Measurements from ENCODE around the gene NXPH3. TPM values are rescaled to one million over a fixed set of nuclear protein-coding genes. Genes with fewer than 3 reads are reported as not detected.

The NXPH3 gene
- total and polyA plus RNA-seq, 2 of the 13 experiments (the other 11 are each of a cell fraction or from before 2014, with no cell fraction given), result 0.04 to 0.58 TPM

DNA sequence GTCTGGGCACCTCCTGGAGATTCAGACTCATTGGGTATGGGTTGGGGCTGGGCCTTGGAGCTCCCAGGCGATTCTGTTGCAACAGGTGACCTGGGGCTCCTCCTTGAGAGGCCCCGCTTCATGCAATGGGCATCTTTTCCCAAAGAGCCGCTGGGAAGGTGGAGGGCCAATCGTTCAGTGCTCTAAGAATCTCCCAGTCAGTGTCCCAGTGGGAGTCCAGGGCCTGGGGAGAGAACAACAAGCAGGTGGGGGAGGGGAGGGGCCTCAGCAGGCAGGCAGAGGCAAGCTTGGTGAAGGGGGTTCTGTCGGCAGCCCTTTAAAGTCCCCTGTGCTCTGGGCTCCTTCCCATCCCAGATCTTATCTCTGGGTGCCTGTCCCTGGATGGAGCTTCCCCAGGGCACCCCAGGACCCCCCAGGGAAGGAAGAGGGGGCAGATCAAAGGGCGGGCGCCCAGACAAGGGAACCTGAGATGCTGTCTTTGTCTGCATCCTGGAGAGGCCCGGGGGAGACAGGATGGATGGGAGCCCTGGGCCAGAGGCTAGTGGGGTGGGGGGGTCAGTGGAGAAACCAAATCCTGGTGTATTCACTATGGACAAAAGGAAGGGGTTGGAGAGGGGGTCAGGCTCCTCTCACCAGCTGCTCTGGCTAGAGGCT is 30.5 kb upstream of the NXPH3 start (continued):
- TF ChIP-seq TOE1 (CRISPR knock-in tag; IDR thresholded peaks at IDR 0.05), result no peak
- TF ChIP-seq, protein P1, sequence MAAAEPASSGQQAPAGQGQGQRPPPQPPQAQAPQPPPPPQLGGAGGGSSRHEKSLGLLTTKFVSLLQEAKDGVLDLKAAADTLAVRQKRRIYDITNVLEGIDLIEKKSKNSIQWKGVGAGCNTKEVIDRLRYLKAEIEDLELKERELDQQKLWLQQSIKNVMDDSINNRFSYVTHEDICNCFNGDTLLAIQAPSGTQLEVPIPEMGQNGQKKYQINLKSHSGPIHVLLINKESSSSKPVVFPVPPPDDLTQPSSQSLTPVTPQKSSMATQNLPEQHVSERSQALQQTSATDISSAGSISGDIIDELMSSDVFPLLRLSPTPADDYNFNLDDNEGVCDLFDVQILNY (CRISPR knock-in tag; conservative IDR thresholded peaks at IDR 0.05), result no peak
- no peak for TF ChIP-seq SMARCC2 (IDR thresholded peaks at IDR 0.05)
- TF ChIP-seq ZNF234 (CRISPR knock-in tag; conservative IDR thresholded peaks at IDR 0.05), result no peak

DNA sequence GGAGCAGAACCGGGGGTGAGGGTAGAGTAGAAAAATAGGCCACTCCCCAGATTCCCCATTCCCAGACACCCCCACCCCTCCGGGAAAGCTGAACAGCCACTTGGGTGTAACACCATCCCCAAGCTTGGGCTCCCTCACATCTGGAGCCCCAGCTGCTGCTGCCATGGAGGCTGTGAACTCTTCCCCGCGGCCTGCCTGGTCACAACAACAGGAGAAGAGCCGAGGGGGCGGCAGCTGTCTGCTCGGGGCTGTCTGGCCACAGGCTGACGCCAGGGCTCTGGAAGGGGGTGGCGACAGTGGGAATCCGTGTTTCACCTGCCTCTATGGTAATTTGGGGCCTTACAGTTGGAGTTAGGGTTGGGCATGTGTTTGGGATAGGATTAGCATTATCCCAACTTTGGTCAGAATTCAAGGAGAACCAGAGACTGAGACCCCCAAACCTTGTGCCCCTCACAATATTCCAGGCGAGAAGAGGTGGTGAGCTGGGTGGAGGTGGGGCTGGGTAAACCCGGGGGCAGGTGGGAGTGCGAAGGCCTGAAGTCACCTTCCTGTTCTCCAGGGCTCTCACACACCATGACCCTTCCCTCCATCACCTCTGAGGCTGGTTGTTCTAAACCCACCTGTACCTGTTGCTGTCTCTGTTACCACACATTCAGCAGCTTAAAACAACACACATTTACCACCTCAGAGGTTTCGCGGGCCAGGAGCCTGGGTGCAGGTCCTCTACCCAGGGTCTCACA is 29.7 kb upstream of the NXPH3 start:
- H2AFZ ChIP-seq (ENCODE audit: low read length), result no peak overlapping the region
- H4K20me1 ChIP-seq (ENCODE audit: insufficient read depth, low read length), result no peaks in the 10 kb centered on the region
- 30% methylated on average over 10 of the region's 15 CpGs for WGBS (ENCODE audit: low lambda C conversion rate)
- no peaks in the 10 kb centered on the region for H3K9me3 ChIP-seq (ENCODE audit: low read length)
- DNase-seq (ENCODE audit: low spot score) (no peak), FAIRE-seq (no peak), ATAC-seq (no peak)
- in situ Hi-C loops (cut with HindIII; ENCODE audit: extremely low pct_ligation_motif_present, low pct_unique_long_range_greater_than_20kb), result loop anchor here (5.0 to 10.0 kb wide), 2 partner anchors 109 to 231 kb away; no protein-coding TSS in a partner anchor
- no TSS peak for BruUV-seq (replicated peaks)
- CTCF ChIA-PET (ENCODE audit: low intra/inter-chr PET ratio, low total read pairs), result no interaction called here
- no peak overlapping the region for H3K9ac ChIP-seq (ENCODE audit: insufficient read depth, low read depth, low read length)
- H3K4me1 ChIP-seq (ENCODE audit: insufficient read depth, low read length), result peaks cover 1% of the 10 kb centered on the region; the same call in 1 of the 2 replicates
- H3K36me3 ChIP-seq (replicated peaks in 1 of 2; ENCODE audit: control insufficient read depth in 1 of 2, insufficient read depth in 2 of 2, low read length in 2 of 2), result no peaks in the 10 kb centered on the region
- peaks cover 4 to 62% of the 10 kb centered on the region in 2 experiments for H3K27me3 ChIP-seq (ENCODE audit: control insufficient read depth in 1 of 2, insufficient read depth in 2 of 2, low read length in 2 of 2)
- H3K79me2 ChIP-seq (ENCODE audit: insufficient read depth, low read length), result no peaks in the 10 kb centered on the region
- intact Hi-C loops (cut with micrococcal nuclease; ENCODE audit: unreplicated experiment), result no loop called here
- H3K4me3 ChIP-seq (replicated peaks in 1 of 3; ENCODE audit: insufficient read depth in 1 of 3, low read depth in 2 of 3, low read length in 3 of 3), result no peak overlapping the region
- no peak overlapping the region for H3K4me2 ChIP-seq (ENCODE audit: low read depth, low read length)
- H3K27ac ChIP-seq (ENCODE audit: extremely low read length, insufficient read depth, low read length), result no peak overlapping the region
- POLR2A ChIA-PET, result no interaction called here
- no peak for TF ChIP-seq ZNF296 (CRISPR knock-in tag; conservative IDR thresholded peaks at IDR 0.05)
- TF ChIP-seq ATM (IDR thresholded peaks at IDR 0.05; ENCODE audit: borderline replicate concordance), result no peak
- no peak for TF ChIP-seq ZNF567 (CRISPR knock-in tag; IDR thresholded peaks at IDR 0.05; ENCODE audit: borderline replicate concordance)
- TF ChIP-seq, protein P2, sequence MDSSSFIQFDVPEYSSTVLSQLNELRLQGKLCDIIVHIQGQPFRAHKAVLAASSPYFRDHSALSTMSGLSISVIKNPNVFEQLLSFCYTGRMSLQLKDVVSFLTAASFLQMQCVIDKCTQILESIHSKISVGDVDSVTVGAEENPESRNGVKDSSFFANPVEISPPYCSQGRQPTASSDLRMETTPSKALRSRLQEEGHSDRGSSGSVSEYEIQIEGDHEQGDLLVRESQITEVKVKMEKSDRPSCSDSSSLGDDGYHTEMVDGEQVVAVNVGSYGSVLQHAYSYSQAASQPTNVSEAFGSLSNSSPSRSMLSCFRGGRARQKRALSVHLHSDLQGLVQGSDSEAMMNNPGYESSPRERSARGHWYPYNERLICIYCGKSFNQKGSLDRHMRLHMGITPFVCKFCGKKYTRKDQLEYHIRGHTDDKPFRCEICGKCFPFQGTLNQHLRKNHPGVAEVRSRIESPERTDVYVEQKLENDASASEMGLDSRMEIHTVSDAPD (CRISPR knock-in tag; IDR thresholded peaks at IDR 0.05), result no peak
- TF ChIP-seq KLF12 (CRISPR knock-in tag; IDR thresholded peaks at IDR 0.05; ENCODE audit: borderline replicate concordance), result no peak
- no peak for TF ChIP-seq GABPA (IDR thresholded peaks at IDR 0.05; ENCODE audit: low read depth, low read length)
- TF ChIP-seq GABPA (CRISPR knock-in tag; IDR thresholded peaks at IDR 0.05; ENCODE audit: low read depth), result no peak
- TF ChIP-seq PAX8 (CRISPR knock-in tag; IDR thresholded peaks at IDR 0.05; ENCODE audit: borderline replicate concordance), result no peak
- TF ChIP-seq CHCHD3 (CRISPR knock-in tag; IDR thresholded peaks at IDR 0.05), result no peak
- no peak for TF ChIP-seq ZNF546 (CRISPR knock-in tag; conservative IDR thresholded peaks at IDR 0.05)
- TF ChIP-seq DR1 (CRISPR knock-in tag; IDR thresholded peaks at IDR 0.05), result no peak
- no peak for TF ChIP-seq AKAP8 (CRISPR knock-in tag; IDR thresholded peaks at IDR 0.05)
- TF ChIP-seq, protein P3, sequence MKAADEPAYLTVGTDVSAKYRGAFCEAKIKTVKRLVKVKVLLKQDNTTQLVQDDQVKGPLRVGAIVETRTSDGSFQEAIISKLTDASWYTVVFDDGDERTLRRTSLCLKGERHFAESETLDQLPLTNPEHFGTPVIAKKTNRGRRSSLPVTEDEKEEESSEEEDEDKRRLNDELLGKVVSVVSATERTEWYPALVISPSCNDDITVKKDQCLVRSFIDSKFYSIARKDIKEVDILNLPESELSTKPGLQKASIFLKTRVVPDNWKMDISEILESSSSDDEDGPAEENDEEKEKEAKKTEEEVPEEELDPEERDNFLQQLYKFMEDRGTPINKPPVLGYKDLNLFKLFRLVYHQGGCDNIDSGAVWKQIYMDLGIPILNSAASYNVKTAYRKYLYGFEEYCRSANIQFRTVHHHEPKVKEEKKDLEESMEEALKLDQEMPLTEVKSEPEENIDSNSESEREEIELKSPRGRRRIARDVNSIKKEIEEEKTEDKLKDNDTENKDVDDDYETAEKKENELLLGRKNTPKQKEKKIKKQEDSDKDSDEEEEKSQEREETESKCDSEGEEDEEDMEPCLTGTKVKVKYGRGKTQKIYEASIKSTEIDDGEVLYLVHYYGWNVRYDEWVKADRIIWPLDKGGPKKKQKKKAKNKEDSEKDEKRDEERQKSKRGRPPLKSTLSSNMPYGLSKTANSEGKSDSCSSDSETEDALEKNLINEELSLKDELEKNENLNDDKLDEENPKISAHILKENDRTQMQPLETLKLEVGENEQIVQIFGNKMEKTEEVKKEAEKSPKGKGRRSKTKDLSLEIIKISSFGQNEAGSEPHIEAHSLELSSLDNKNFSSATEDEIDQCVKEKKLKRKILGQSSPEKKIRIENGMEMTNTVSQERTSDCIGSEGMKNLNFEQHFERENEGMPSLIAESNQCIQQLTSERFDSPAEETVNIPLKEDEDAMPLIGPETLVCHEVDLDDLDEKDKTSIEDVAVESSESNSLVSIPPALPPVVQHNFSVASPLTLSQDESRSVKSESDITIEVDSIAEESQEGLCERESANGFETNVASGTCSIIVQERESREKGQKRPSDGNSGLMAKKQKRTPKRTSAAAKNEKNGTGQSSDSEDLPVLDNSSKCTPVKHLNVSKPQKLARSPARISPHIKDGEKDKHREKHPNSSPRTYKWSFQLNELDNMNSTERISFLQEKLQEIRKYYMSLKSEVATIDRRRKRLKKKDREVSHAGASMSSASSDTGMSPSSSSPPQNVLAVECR (CRISPR knock-in tag; IDR thresholded peaks at IDR 0.05; ENCODE audit: borderline replicate concordance), result no peak

Measured in HepG2 (cell line).